NOMO-1 treated with DMSO at 0.1 percent for 48 hours (cell line): ENCODE data around the gene ETV1.

ENCODE experiments used
- DNase-seq: peaks from one replicate; lab custom pipeline; 2025; ENCODE audit not compliant: unreplicated experiment; lab: John Stamatoyannopoulos, UW

ETV1 gene

DNA sequence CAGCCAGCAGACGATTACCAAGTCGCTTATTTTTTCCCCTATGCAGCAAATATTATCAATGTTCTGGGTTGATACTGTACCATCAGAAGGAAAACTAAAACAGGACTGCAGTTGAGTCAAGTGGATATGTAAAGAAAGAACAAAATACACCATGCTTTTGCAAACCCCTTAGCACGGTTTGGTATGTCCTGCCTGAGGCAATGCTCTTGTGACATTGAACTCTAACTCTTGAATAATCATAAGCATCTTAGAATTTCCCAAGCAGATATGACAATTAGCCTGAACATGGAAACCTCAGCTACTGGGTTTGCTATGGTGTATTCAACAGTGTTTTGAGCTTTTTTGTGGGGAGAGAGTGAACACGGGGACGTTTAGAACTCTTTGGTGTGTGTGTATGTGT is 107.4 kb downstream of the ETV1 start:
- no peak for DNase-seq

DNA sequence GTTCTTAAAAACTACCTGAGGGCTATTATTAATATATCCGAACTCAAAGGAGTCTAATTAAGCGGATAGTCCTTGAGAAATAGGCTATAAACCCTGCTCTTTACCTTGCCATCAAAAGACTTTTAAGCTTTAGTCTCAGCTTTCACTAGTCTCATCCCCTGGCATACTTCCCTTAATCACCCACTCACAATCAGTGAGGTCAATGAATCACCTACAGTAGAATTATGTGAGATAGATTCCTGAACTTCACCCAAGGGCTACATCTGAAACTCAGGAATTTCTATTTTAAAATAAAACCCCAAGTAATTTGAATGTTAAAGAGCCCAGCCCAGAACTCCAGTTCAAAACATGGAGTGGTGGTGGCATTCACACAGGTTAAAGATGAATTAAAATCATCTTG is 108.7 kb downstream of the ETV1 start:
- DNase-seq, result no peak

DNA sequence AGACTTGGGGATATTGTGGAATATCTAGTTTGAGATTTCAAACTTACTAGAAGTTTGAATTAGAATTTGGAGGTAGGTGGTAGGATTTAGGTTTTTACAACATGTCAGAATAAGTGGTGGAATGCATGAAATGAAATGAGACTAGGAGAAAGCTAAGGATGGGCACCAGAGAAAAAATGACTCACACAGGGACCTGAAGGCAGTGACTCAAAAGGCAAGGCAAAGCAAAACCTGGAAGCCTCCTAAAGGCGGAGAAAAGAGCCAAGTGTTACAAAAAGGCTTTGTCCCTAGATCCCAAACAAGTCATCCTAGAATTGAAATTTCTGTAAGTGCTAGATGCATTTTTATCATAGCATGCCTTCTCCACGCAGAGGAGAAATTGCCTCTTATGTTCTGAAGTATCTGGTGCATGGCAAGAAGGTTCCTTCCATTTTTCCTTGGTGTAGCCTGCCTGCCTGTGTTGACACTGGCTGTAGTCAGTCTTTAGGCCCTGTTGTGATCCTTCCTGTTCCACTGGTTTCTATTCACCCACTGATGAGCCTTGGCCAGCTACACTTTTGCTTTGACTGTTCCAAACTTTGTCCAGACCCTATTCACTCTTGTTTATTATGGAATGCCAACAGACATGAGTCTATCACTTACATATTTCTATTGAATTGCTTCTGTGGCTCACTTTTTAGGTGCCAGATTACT is 109.3 kb downstream of the ETV1 start:
- no peak for DNase-seq

DNA sequence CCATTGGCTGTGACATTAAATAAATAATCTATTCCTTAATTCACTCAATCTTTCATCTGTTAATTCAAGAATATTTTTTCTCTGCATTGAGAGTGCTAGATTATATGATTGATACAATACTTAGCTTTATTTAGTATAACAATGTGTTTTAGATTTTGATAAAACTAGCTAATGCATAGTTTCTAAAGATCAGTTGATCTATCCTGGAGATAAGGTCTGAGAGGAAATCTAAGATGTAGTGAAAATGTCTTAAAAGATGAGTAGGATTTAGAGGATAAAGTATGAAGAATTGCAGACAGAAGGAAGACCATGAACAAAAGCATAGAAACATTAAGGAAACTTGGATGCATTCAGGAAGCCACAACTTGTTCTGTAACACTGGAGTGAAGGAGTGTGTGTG is 110.3 kb downstream of the ETV1 start:
- no peak for DNase-seq

DNA sequence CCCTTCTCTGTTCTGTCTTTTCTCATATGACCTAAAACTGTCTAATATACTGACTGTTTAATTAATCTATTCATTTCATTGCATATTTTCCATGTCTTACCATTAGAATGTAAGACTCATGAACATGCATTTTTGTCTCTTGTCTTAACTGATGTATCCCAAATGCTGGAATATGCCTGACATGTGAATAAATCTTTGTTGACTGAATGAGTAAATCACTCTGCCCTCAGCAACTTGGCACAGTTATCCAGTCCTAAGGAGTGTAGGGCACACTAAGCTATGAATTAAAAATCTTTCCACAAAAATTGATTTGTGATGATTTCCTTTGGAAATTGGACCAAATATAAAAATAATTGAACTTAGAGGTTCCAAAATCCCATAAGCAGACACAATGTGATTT is 111.3 kb downstream of the ETV1 start:
- no peak for DNase-seq

DNA sequence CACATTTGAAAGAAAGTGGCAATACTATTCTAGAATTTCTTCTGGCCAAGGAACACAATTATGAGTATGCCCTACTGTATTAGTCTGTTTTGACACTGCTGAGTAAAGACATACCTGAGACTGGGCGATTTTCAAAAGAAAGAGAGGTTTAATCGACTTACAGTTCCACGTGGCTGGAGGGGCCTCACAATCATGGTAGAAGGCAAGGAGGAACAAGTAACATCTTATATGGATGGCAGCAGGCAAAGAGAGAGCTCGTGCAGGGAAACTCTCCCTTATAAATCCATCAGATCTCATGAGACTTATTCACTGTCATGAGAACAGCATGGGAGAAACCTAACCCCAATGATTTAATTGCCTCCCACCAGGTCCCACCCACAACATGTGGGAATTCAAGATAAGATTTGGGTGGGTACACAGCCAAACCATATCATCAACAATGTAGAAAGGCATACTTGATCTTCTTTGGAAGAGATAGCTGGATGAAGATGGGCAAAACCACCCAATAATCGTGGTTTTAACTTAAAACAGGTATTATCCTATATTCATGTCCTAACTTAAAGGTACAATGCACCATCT is 113.9 kb downstream of the ETV1 start:
- no peak for DNase-seq

DNA sequence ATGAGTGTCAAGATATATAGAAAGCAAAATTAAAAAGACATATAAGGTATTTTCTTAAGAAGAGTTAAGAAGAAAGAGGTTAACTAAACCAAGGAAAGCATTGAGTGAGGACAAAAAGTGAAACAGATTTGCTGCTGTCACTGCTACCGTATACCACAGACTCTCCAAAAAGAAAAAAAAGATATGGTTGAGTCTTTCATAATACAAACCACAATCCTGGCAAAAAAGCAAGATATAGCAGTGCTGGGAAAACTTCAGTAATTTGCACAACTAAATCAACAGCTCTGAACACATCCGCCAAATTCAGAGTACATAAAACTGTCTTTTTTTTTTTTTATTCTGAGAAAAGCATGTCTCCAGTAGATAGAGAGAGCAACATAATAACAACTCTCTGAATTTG is 114.7 kb downstream of the ETV1 start:
- peak; percentile 43 for DNase-seq

DNA sequence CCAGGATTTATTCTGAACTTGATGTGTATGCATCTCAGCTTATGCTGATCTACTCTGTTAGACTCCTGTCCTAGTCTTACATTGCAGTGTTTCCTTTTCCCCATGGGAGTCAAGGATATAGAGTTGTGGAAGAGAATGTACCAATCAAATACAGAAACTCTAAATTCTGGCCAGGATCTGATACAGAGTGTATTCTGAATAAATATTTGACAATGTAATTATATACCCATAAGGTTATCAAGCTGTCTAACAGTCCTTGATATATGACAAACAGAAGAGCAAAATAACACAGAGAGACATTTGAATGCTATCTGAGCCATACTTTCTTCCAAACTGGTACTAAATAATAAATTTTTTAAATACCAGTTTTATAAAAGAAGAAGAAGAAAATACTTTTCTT is 116.8 kb downstream of the ETV1 start:
- DNase-seq, result no peak

DNA sequence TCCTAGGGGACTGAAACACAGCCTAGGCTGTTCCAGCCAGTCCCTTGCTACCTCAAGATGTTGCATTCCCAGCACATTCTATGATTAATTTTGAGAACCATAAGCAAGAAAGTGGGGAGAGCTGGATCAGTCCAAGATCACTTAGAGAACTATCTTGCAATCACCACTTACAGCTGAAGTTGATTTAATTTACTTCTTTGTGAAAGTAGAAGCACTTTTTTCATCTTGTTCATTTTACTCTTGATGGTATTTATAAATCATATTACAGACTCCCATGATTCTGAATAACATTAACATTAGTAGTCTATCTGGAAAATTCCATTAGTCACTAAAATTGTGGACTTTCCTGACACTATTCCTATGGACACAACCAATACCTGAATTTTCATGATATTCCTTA is 118.5 kb downstream of the ETV1 start:
- DNase-seq, result no peak

DNA sequence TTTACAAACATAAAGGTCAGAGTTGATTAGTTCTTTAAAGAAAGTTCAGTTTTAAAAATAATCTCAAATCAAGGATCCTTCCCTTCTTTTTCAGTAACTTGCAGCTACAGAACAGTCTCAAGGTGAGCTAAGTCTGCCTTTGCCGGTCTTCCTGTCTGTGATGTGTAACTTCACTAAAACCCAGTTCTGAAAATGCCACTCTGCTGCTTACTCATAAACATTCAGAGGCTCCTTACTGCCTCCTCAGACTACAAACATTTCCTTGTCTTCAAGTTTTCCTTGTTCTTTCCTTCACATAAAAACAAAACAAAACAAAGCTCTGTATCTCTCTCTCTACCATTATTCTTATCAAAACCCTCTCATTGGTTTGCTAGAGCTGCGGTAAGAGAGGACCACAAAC is 128.7 kb downstream of the ETV1 start:
- DNase-seq, result no peak

DNA sequence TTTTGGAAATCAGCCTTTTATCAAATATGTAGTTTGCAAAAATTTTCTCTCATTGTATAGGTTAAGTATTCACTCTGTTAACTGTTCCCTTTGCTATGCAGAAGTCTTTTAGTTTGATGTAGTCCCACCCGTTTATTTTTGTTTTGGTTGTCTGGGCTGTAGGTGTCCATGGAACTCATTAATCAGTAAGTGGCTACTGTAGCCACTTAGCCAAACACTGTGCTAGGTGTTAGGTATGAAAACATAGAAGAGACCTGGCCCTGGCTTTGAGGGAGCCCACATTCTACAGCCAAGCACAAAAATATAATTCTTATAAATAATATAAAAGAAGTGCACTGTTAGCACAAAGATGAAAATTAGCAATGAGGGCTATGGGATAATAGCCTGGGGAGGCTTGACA is 133.5 kb downstream of the ETV1 start:
- no peak for DNase-seq

DNA sequence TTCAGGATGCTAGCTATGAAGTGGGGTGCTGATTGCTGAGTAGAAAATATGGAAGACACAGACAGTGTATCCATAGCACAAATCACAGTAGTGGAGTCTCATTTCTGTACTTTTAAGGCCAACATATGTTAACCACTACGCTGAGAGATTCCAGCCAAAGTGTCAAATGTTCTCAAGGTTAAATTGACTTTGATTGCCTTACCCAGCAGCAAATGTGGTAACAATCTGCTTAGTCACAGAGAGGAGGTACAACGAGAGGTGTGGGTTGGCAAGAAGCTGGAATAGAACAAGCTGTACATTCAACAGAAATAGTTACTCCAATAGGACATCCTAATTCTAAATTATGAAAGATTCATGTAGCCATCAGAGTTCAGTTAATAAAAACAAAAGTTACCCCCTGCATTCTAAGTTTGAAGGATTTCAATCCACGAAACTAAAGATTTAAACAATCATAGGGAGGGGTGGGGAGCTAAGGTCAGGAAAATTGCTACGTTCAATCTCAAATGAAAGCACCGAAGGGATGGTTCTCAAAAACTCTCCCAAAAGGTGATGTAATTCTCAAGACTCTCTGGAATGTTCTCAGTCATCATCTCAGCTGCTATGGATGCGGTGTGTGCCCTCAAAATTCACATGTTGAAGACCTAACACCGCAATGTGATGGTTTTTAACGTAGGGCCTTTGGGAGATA is 137.0 kb downstream of the ETV1 start:
- DNase-seq, result no peak

DNA sequence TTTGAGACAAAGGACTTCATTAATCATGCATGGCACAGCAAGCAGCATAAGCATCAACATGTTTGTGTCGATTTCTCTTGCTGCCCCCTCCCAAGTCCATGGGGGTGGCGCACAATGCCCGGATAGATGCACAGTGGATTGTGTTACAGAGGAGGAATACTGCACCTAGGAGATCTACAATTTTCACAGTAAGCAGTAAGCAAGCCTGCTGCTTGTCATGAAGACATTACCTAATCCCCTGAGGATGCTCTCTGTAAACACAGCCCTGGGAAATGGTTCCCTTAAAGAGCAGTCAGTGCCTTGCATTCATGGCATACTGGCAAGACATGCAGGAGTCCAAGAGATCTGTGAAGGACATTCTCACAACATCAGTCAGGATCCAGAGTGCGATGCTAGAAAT is 137.7 kb downstream of the ETV1 start:
- DNase-seq, result no peak

DNA sequence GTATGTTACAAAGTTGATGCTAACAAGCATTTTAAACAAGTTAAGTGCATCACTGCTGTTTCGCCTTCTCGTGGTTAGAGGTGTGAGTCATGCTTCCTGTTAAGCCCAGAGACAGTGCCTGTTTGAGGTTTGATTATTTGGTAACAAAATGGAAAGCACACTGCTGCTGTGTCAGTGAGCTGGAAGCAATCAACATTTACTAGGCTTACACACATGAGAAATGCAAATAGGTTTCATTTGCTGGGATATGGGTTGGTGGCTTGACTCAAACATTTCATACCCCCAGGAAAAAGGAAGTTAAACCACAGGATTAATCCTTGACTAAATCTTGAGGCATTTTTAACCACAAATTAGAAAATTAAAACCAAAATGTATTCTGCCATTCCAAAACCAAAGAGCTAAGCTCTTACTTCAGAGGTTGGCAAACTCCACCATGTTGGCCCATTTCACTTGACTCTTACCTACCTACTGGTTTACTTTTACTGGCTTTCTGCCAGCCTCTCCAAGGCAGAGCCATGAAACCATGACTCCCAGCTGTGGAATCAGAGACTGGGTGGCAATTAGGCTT is 139.2 kb downstream of the ETV1 start:
- DNase-seq, result peak; percentile 96

DNA sequence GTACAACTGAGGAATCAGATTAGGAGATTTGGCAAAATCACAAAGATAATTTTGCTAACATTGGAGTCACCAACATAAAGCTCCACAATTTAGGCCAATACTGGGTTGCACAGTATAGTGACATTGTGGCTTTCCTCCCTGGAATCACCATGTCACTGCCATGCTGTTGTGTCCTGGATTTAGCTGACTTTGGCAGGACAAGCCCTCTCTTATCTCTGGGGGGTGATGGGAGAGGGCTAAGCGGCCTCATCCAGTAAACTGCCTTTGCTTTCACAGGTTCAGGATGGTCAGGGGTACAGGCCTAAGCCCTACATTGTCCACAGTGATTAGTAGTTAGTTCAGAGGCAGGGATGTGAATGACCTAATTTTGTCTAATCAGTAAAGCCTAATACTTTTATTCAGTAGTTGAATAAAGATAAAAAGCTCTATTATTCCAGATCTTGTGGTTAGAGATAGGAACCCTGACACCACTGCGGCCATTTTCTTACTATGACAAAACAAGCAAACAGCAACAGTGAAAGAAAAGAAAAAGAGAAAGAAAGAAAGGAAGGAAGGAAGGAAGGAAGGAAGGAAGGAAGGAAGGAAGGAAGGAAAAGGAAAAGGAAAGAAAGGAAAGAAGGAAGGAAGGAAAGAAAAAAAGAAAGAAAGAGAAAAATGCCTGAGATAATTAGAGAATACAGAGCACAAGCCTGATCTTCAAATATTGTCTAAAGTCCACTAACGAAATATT is 140.1 kb downstream of the ETV1 start:
- DNase-seq, result no peak

DNA sequence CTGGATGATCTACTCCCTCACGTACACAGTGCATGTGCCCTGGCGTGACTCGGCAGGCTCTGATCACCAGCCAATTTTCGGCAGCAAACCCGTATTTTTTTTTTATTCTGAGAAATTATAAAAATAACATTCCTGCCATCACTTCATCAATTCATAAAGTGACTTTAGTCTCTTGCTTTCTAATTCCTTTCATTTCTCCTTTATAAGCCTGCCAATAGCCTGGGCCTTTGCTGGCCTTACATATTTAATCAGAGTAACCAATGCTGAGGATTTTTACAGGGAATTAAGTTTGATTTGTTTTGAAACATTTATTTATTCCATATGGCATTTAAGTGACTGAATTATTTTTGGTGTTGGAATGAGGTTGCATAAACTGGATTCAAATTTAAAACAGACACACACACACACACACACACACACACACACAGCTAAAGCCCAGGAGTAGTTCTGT is 140.8 kb downstream of the ETV1 start:
- DNase-seq, result no peak

DNA sequence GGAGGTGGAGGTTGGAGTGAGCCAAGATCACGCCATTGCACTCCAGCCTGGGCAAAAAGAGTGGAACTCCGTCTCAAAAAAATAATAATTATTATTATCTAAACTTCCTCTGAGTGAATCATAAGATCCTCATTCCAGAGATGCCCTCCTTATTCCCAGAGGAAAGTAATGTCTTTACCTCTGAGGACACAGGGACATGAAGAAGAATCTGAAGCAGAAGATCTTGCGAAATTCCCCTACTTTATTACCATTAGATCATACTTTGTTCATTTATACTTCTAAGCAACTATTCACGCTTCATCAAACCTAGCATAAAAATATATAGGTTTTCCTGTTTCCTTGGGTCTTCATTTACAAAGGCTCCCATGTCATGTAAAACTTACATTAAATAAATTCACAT is 143.1 kb downstream of the ETV1 start:
- DNase-seq, result no peak

DNA sequence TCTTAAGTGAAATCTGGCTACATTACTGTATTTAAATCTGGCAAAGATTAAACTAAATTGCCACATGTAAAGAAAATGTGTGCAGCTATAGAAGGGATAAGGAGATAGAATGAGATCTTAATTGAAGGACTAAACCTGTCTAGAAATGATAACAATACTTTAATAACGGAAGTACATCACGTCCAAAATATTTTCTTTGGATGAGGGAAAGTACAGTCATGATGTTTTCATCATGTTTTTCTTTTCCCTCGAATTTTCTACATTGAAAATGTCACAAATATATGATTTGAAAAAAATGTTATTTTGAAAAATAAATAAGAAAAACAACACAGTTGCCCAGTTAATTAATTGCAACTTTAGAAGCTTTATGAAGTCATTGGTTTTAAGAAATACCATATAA is 143.9 kb downstream of the ETV1 start:
- DNase-seq, result no peak

DNA sequence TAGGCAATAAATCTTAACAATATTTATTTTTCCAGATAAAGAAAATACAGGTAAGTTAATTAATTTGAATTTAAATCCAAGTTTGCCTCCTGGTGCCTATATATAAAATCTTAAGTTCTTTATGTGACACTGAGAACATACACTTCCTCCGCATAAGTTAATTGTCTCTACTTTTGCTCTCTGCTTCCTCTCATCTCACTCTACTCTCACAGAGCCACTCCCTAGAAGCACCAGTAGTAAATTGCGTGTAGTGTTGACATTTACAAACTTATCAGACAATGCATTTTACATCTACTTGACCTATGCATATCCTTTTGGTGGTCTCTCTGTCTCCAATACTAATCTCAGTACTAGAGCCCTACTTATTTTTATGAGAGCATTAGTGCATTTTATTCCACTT is 144.5 kb downstream of the ETV1 start:
- no peak for DNase-seq

DNA sequence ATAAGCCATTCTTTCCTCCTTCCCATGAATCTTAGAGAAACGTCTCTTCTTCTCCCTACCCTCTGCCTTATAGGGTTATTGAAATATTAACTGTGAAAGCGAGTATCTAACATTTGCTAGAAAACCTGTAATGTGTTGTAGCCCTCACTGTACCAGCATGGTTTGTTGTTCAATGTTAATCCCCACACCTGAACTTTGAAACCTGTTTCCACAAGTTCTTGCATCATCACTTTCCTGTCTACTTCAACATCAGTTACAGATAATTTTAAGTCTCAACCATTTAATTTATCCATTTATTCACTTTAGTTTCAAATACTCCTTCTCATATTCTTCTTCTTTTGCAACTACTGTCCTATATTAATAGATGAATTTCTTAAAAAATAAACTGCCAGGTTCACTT is 148.2 kb downstream of the ETV1 start:
- no peak for DNase-seq
